ENCODE measurements around the gene UBR2. TPM values are rescaled to one million over a fixed set of nuclear protein-coding genes. Genes with fewer than 3 reads are reported as not detected.

The UBR2 gene
- total and polyA plus RNA-seq, 2 of the 4 experiments (the other 2 are of a cell fraction): 7.7 to 32.3 TPM

DNA sequence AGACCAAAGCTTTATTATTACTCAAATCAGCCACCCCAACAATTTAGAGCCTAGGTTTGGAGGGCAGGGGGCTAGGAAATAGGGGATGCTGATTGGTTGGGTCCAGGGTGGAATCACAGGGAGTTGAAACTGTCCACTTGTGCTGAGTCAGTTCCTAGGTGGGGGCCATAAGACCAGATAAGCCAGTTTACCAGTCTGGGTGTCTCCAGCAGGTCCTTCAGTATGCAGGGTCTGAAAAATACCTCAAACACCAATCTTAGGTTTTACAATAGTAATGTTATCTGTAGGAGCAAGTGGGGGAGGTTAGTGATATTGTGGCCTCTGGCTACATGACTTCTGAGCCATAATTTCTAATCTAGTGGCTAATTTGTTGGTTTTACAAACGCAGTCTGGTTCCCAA, 63.2 kb downstream of the UBR2 start:
- Histone ChIP-seq H3K9ac (ENCODE audit: low read depth, low read length) (no peak overlapping the region), H3K36me3 (ENCODE audit: control insufficient read depth, insufficient read depth, low read length) (peaks cover 13% of the 10 kb centered on the region), H3K27me3 (ENCODE audit: control insufficient read depth, insufficient read depth, low read length) (no peaks in the 10 kb centered on the region), H3K14ac (replicated peaks; ENCODE audit: low read depth, low read length) (no peak overlapping the region), H3K4ac (ENCODE audit: low read depth, low read length) (no peak overlapping the region), H3K9me1 (ENCODE audit: insufficient read depth, low read length) (peaks cover 8% of the 10 kb centered on the region; the same call in 1 of the 2 replicates), H3K4me1 (ENCODE audit: control insufficient read depth, insufficient read depth, low read length) (no peaks in the 10 kb centered on the region), H3K56ac (ENCODE audit: extremely low read depth, insufficient read depth, low read length) (no peak overlapping the region), H3K27ac (ENCODE audit: insufficient read depth, low read length) (no peak overlapping the region), H4K5ac (ENCODE audit: low read depth, low read length) (no peak overlapping the region), H3K79me1 (ENCODE audit: low read depth in 1 of 2, low read length in 2 of 2) (peaks cover 25 to 31% of the 10 kb centered on the region in 2 experiments), H2BK20ac (ENCODE audit: low read depth, low read length) (no peak overlapping the region), H3K4me2 (ENCODE audit: low read depth, low read length) (no peak overlapping the region), H3K23ac (ENCODE audit: low read depth, low read length) (no peak overlapping the region), H4K8ac (ENCODE audit: low read depth in 2 of 2, low read length in 2 of 2) (no peak overlapping the region), H2AK5ac (ENCODE audit: low read depth, low read length) (no peak overlapping the region), H3K18ac (ENCODE audit: low read depth, low read length) (no peak overlapping the region), H3K9me3 (ENCODE audit: control insufficient read depth, insufficient read depth, low read length) (no peaks in the 10 kb centered on the region), H4K91ac (ENCODE audit: insufficient read depth, low read depth, low read length) (no peak overlapping the region), H2AK9ac (replicated peaks; ENCODE audit: low read depth, low read length, poor library complexity) (no peak overlapping the region), H4K20me1 (ENCODE audit: insufficient read depth, low read length) (no peaks in the 10 kb centered on the region; the same call in 1 of the 2 replicates), H3K4me3 (ENCODE audit: insufficient read depth, low read depth, low read length) (no peak overlapping the region), H2BK15ac (ENCODE audit: low read depth, low read length) (no peak overlapping the region), H2BK120ac (ENCODE audit: low read depth, low read length) (no peak overlapping the region), H2BK5ac (ENCODE audit: low read depth, low read length, poor library complexity, severe bottlenecking) (no peak overlapping the region), H2AFZ (replicated peaks; ENCODE audit: low read length, poor library complexity) (no peak overlapping the region)
- TF ChIP-seq SMC3 (IDR thresholded peaks at IDR 0.05; ENCODE audit: low read depth, low read length) (no peak), RAD21 (IDR thresholded peaks at IDR 0.05; ENCODE audit: low read length) (no peak), CEBPB (IDR thresholded peaks at IDR 0.05; ENCODE audit: low read depth, low read length) (no peak), NFE2L2 (IDR thresholded peaks at IDR 0.05; ENCODE audit: low read depth, low read length) (no peak), CHD1 (IDR thresholded peaks at IDR 0.05; ENCODE audit: low read depth, low read length) (no peak), MXI1 (IDR thresholded peaks at IDR 0.05; ENCODE audit: borderline replicate concordance, low read depth, low read length) (no peak), MAFK (IDR thresholded peaks at IDR 0.05; ENCODE audit: low read depth, low read length) (no peak), RCOR1 (IDR thresholded peaks at IDR 0.05; ENCODE audit: insufficient replicate concordance, low read length) (no peak), POLR2A (IDR thresholded peaks at IDR 0.05; ENCODE audit: low read depth, low read length) (no peak), FOS (IDR thresholded peaks at IDR 0.05; ENCODE audit: low read depth, low read length) (no peak), MAZ (IDR thresholded peaks at IDR 0.05; ENCODE audit: borderline replicate concordance, low read depth, low read length) (no peak), RFX5 (IDR thresholded peaks at IDR 0.05; ENCODE audit: low read depth, low read length) (no peak), BHLHE40 (IDR thresholded peaks at IDR 0.05; ENCODE audit: low read depth, low read length) (no peak)
- TF ChIP-seq, protein P1, sequence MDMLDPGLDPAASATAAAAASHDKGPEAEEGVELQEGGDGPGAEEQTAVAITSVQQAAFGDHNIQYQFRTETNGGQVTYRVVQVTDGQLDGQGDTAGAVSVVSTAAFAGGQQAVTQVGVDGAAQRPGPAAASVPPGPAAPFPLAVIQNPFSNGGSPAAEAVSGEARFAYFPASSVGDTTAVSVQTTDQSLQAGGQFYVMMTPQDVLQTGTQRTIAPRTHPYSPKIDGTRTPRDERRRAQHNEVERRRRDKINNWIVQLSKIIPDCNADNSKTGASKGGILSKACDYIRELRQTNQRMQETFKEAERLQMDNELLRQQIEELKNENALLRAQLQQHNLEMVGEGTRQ (IDR thresholded peaks at IDR 0.05; ENCODE audit: low read depth, low read length): no peak
- TF ChIP-seq, protein P2, sequence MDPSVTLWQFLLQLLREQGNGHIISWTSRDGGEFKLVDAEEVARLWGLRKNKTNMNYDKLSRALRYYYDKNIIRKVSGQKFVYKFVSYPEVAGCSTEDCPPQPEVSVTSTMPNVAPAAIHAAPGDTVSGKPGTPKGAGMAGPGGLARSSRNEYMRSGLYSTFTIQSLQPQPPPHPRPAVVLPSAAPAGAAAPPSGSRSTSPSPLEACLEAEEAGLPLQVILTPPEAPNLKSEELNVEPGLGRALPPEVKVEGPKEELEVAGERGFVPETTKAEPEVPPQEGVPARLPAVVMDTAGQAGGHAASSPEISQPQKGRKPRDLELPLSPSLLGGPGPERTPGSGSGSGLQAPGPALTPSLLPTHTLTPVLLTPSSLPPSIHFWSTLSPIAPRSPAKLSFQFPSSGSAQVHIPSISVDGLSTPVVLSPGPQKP (IDR thresholded peaks at IDR 0.05; ENCODE audit: borderline replicate concordance, low read depth, low read length): no peak
- TF ChIP-seq, protein P3, sequence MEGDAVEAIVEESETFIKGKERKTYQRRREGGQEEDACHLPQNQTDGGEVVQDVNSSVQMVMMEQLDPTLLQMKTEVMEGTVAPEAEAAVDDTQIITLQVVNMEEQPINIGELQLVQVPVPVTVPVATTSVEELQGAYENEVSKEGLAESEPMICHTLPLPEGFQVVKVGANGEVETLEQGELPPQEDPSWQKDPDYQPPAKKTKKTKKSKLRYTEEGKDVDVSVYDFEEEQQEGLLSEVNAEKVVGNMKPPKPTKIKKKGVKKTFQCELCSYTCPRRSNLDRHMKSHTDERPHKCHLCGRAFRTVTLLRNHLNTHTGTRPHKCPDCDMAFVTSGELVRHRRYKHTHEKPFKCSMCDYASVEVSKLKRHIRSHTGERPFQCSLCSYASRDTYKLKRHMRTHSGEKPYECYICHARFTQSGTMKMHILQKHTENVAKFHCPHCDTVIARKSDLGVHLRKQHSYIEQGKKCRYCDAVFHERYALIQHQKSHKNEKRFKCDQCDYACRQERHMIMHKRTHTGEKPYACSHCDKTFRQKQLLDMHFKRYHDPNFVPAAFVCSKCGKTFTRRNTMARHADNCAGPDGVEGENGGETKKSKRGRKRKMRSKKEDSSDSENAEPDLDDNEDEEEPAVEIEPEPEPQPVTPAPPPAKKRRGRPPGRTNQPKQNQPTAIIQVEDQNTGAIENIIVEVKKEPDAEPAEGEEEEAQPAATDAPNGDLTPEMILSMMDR (conservative IDR thresholded peaks at IDR 0.05; ENCODE audit: low read depth, low read length): no peak
- in situ Hi-C loops (cut with MboI; ENCODE audit: low sequenced_read_pairs) (no loop called here), dilution Hi-C loops (cut with HindIII; ENCODE audit: low sequenced_read_pairs, unreplicated experiment) (no loop called here), intact Hi-C loops (cut with micrococcal nuclease) (no loop called here)
- ATAC-seq (ENCODE audit: low read depth): no peak
- DNase-seq: no peak
- ChIA-PET CTCF (no interaction called here), POLR2A (ENCODE audit: unreplicated experiment) (no interaction called here)
- WGBS, 2 experiments (ENCODE audit: extremely low coverage in 2 of 2, insufficient read length in 1 of 2): no CpG with 5 or more reads among the region's 1 CpG
- BruUV-seq (replicated peaks): no TSS peak
